GM12878 (cell line): ENCODE results near the gene PLEKHA5. TPM values are rescaled to one million over a fixed set of nuclear protein-coding genes. Genes with fewer than 3 reads are reported as not detected.

Experiments
- ATAC-seq: fragments of 200-7000 bp; cut with Tn5 transposase; 3 replicates; pipeline ENCODE4 v1.9.1; 2020; ENCODE audit warnings: mild to moderate bottlenecking, moderate library complexity
- BruUV-seq: library from RNA; stranded (reverse); fragments of 400-500 nt; replicated peaks from 2 replicates; lab custom pipeline; 2021; lab: Mats Ljungman, UMichigan
- CTCF ChIA-PET: fragments of 300-600 bp; sonication (Branson Sonifier 250); formaldehyde crosslinking; extraction: SDS; loops from one replicate; lab custom pipeline; 2021; ENCODE audit warnings: inconsistent platforms; lab: Yijun Ruan, JAX
- POLR2A ChIA-PET: fragments of 350-600 bp; formaldehyde crosslinking; extraction: SDS; loops from one replicate; lab custom pipeline; 2021; ENCODE audit warnings: inconsistent platforms; lab: Charles Lee
- RAD21 ChIA-PET: fragments of 300-600 bp; sonication (Branson Sonifier 250); formaldehyde crosslinking; loops from one replicate; lab custom pipeline; 2023; ENCODE audit warnings: antibody characterized with exemption; ENCODE audit not compliant: unreplicated experiment; lab: Charles Lee
- SMC1A ChIA-PET: fragments of 300-600 bp; sonication (Branson Sonifier 250); formaldehyde crosslinking; loops from one replicate; lab custom pipeline; 2023; ENCODE audit not compliant: unreplicated experiment, uncharacterized antibody; lab: Charles Lee
- DNase-seq: peaks from one replicate; pipeline ENCODE4 v3.0.0-alpha.2; 2011; ENCODE audit warnings: low read depth, low spot score
- FAIRE-seq: peaks from 3 replicates; lab custom pipeline; 2011; peaks lifted over from hg19 to GRCh38; lab: Jason Lieb, UNC
- H2AFZ ChIP-seq: 2 replicates; pipeline ENCODE4 v1.6.0; 2011; ENCODE audit warnings: low read depth, low read length, control low read depth; ENCODE audit not compliant: control insufficient read depth
- H3K27ac ChIP-seq: 2 replicates; pipeline ENCODE4 v1.5.1; 2011; ENCODE audit warnings: control low read depth; ENCODE audit not compliant: control insufficient read depth, insufficient read depth
- H3K27me3 ChIP-seq, 2 experiments: replicated peaks in 1 of 2; 2 replicates each; pipeline versions ENCODE4 v1.6.0 to v1.6.1; 2011; ENCODE audit warnings: low read length in 1 of 2; ENCODE audit not compliant: control insufficient read depth in 2 of 2, insufficient read depth in 2 of 2
- H3K36me3 ChIP-seq, 2 experiments: 2 replicates each; pipeline ENCODE4 v1.5.1; 2011; ENCODE audit warnings: low read length in 1 of 2; ENCODE audit not compliant: control insufficient read depth in 2 of 2, insufficient read depth in 2 of 2
- H3K4me1 ChIP-seq: 2 replicates; pipeline ENCODE4 v1.6.1; 2011; ENCODE audit warnings: mild to moderate bottlenecking, low read length, moderate library complexity, mixed read lengths; ENCODE audit not compliant: control insufficient read depth, insufficient read depth
- H3K4me2 ChIP-seq: 2 replicates; pipeline ENCODE4 v1.6.0; 2011; ENCODE audit warnings: control low read depth; ENCODE audit not compliant: control insufficient read depth, insufficient read depth
- H3K4me3 ChIP-seq: fragments of 200-600 bp; sonication (generic); 2 replicates; pipeline ENCODE4 v1.5.1; 2016
- H3K79me2 ChIP-seq: 2 replicates; pipeline ENCODE4 v1.6.0; 2011; ENCODE audit warnings: low read length; ENCODE audit not compliant: control insufficient read depth, insufficient read depth
- H3K9ac ChIP-seq: 2 replicates; pipeline ENCODE4 v1.8.0; 2011; ENCODE audit warnings: low read length, control low read depth, mixed read lengths; ENCODE audit not compliant: control insufficient read depth, insufficient read depth
- H3K9me3 ChIP-seq: replicated peaks from 3 replicates; pipeline ENCODE4 v1.5.1; 2011; ENCODE audit warnings: mild to moderate bottlenecking, low read length; ENCODE audit not compliant: control insufficient read depth, insufficient read depth
- H4K20me1 ChIP-seq: 2 replicates; pipeline ENCODE4 v1.6.0; 2011; ENCODE audit not compliant: control insufficient read depth, insufficient read depth
- BHLHE40 ChIP-seq, 2 experiments: fragments of 450-650 bp in 1 of 2; IDR thresholded peaks; 2 replicates each; pipeline ENCODE4 v1.6.1; 2011 to 2017; ENCODE audit warnings: low read depth in 2 of 2, borderline replicate concordance in 1 of 2, improper control_type of control experiment in 1 of 2, low read length in 1 of 2, mild to moderate bottlenecking in 1 of 2
- CHD1 ChIP-seq: IDR thresholded peaks from 2 replicates; pipeline ENCODE4 v1.6.1; 2012; ENCODE audit warnings: low read depth, low read length, improper control_type of control experiment
- IRF5 ChIP-seq: fragments of 450-650 bp; IDR thresholded peaks from 2 replicates; pipeline ENCODE4 v1.6.1; 2017; ENCODE audit warnings: borderline replicate concordance
- KAT2A ChIP-seq: conservative IDR thresholded peaks from 2 replicates; pipeline ENCODE4 v1.6.1; 2011; ENCODE audit warnings: low read depth, low read length; ENCODE audit not compliant: control insufficient read depth
- MTA2 ChIP-seq: fragments of 450-650 bp; IDR thresholded peaks from 2 replicates; pipeline ENCODE4 v1.6.1; 2016; ENCODE audit warnings: low read depth, mild to moderate bottlenecking, moderate library complexity
- MYC ChIP-seq: IDR thresholded peaks from 2 replicates; pipeline ENCODE4 v1.6.1; 2011; ENCODE audit warnings: mild to moderate bottlenecking, low read length, moderate library complexity, inconsistent platforms; ENCODE audit not compliant: insufficient read depth, insufficient replicate concordance, insufficient read length, severe bottlenecking
- NFIC ChIP-seq: IDR thresholded peaks from 2 replicates; pipeline ENCODE4 v1.6.1; 2012; ENCODE audit warnings: low read depth, mild to moderate bottlenecking, inconsistent platforms, low read length, moderate library complexity
- NR2C2 ChIP-seq: IDR thresholded peaks from 2 replicates; pipeline ENCODE4 v1.6.1; 2011; ENCODE audit warnings: borderline replicate concordance, low read depth; ENCODE audit not compliant: control insufficient read depth, insufficient read length
- PML ChIP-seq: IDR thresholded peaks from 2 replicates; pipeline ENCODE4 v1.6.1; 2012; ENCODE audit warnings: low read length, inconsistent platforms
- POLR2AphosphoS5 ChIP-seq: IDR thresholded peaks from 2 replicates; pipeline ENCODE4 v1.6.1; 2011; ENCODE audit warnings: mild to moderate bottlenecking, low read length, inconsistent platforms
- RFX5 ChIP-seq: IDR thresholded peaks from 2 replicates; pipeline ENCODE4 v1.6.1; 2011; ENCODE audit warnings: low read depth, low read length, improper control_type of control experiment
- SIX5 ChIP-seq: IDR thresholded peaks from 2 replicates; pipeline ENCODE4 v1.6.1; 2011; ENCODE audit warnings: mild to moderate bottlenecking, low read depth, low read length, moderate library complexity; ENCODE audit not compliant: severe bottlenecking
- TAF1 ChIP-seq: IDR thresholded peaks from 2 replicates; pipeline ENCODE4 v1.6.1; 2011; ENCODE audit warnings: mild to moderate bottlenecking, low read depth, low read length, borderline replicate concordance
- TCF3 ChIP-seq: IDR thresholded peaks from 2 replicates; pipeline ENCODE4 v1.6.1; 2012; ENCODE audit warnings: low read depth, mild to moderate bottlenecking, low read length, borderline replicate concordance; ENCODE audit not compliant: insufficient read depth
- YBX1 ChIP-seq: fragments of 450-650 bp; IDR thresholded peaks from 2 replicates; pipeline ENCODE4 v1.6.1; 2016; ENCODE audit warnings: antibody characterized with exemption
- YY1 ChIP-seq: IDR thresholded peaks from 2 replicates; pipeline ENCODE4 v1.6.1; 2011; ENCODE audit warnings: low read depth, mild to moderate bottlenecking, low read length
- WGBS: methylation state at CpG from one replicate; pipeline ENCODE4 v1.1.6; 2016; ENCODE audit warnings: low lambda C conversion rate; ENCODE audit not compliant: insufficient replicate concordance, insufficient coverage; ENCODE audit errors: missing lambda C conversion rate; 5-methylcytosine and 5-hydroxymethylcytosine counted together
- in situ Hi-C: fragments of 300-500 bp; cut with MboI; formaldehyde crosslinking; loops from 9 replicates; pipeline ENCODE4 v1.14.3; 2018; ENCODE audit warnings: mixed read lengths
- intact Hi-C: fragments of 100-400 bp; cut with micrococcal nuclease; formaldehyde crosslinking; loops from one replicate; pipeline ENCODE4 v1.14.2; 2022; ENCODE audit not compliant: unreplicated experiment
- polyA plus RNA-seq, 11 experiments: library from polyadenylated mRNA; depleted of rRNA in 4 of 11; unstranded in 6 of 11; stranded (reverse) in 5 of 11; fragments of >200 nt; fragmentation: Nextera tagmentation in 4 of 11; fragmentation: Illumina TruSeq in 1 of 11; extraction: Ambion mirVana in 4 of 11; extraction: Trizol in 1 of 11; gene quantifications; 1 replicate in 1 of 11; 2 replicates in 10 of 11; pipeline versions ENCODE4 v1.2.1 to v1.2.3, GENCODE V29; 2011 to 2016; ENCODE audit warnings: inconsistent platforms in 2 of 11, missing spikeins in 2 of 11, low read depth in 1 of 11
- total RNA-seq, 4 experiments: library from RNA; depleted of rRNA in 3 of 4; stranded (reverse); fragments of >200 nt in 3 of 4; fragmentation: Illumina TruSeq in 1 of 4; extraction: Trizol in 1 of 4; gene quantifications; 2 replicates each; pipeline versions ENCODE4 v1.2.1 to v1.2.3, GENCODE V29; 2013 to 2021
- TF ChIP-seq, protein P1 (sequence below): fragments of 450-650 bp; IDR thresholded peaks from 2 replicates; pipeline ENCODE4 v1.6.1; 2017; ENCODE audit warnings: mild to moderate bottlenecking, moderate library complexity
- TF ChIP-seq, protein P2 (sequence below): fragments of 450-650 bp; IDR thresholded peaks from 2 replicates; pipeline ENCODE4 v1.6.1; 2017; ENCODE audit warnings: mild to moderate bottlenecking, low read depth, inconsistent platforms; ENCODE audit not compliant: poor library complexity, severe bottlenecking

PLEKHA5 gene
- total and polyA plus RNA-seq, 10 of the 15 experiments (the other 5 are each of a cell fraction or from before 2014, with no cell fraction given): 0.09 to 0.33 (median 0.18) TPM; not detected in 3

DNA sequence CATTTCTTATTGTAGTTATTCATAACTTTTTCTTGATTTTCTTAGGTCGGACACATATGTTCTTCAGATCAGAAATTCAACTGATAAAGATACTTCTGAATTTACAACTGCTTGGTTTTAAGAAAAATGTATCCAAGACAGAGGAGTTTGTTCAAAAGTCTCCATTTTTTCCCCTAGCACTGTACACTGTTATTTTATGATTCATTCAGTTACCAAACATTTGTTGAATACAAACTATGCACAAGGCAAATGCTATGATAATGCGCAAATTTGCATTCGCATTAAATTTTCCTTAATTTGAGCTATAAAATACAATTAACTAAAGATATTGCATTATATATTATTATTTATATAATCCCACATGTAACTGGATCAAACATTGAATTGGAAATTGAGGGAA, 10.1 kb upstream of the PLEKHA5 start:
- no peak for TF ChIP-seq MYC
- no peak for TF ChIP-seq CHD1
- no peak for TF ChIP-seq PML
- no peak for TF ChIP-seq SIX5
- TF ChIP-seq, protein P1, sequence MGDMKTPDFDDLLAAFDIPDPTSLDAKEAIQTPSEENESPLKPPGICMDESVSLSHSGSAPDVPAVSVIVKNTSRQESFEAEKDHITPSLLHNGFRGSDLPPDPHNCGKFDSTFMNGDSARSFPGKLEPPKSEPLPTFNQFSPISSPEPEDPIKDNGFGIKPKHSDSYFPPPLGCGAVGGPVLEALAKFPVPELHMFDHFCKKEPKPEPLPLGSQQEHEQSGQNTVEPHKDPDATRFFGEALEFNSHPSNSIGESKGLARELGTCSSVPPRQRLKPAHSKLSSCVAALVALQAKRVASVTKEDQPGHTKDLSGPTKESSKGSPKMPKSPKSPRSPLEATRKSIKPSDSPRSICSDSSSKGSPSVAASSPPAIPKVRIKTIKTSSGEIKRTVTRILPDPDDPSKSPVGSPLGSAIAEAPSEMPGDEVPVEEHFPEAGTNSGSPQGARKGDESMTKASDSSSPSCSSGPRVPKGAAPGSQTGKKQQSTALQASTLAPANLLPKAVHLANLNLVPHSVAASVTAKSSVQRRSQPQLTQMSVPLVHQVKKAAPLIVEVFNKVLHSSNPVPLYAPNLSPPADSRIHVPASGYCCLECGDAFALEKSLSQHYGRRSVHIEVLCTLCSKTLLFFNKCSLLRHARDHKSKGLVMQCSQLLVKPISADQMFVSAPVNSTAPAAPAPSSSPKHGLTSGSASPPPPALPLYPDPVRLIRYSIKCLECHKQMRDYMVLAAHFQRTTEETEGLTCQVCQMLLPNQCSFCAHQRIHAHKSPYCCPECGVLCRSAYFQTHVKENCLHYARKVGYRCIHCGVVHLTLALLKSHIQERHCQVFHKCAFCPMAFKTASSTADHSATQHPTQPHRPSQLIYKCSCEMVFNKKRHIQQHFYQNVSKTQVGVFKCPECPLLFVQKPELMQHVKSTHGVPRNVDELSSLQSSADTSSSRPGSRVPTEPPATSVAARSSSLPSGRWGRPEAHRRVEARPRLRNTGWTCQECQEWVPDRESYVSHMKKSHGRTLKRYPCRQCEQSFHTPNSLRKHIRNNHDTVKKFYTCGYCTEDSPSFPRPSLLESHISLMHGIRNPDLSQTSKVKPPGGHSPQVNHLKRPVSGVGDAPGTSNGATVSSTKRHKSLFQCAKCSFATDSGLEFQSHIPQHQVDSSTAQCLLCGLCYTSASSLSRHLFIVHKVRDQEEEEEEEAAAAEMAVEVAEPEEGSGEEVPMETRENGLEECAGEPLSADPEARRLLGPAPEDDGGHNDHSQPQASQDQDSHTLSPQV: no peak
- TF ChIP-seq TAF1: no peak
- TF ChIP-seq RFX5: no peak
- TF ChIP-seq POLR2AphosphoS5: no peak
- TF ChIP-seq, protein P2, sequence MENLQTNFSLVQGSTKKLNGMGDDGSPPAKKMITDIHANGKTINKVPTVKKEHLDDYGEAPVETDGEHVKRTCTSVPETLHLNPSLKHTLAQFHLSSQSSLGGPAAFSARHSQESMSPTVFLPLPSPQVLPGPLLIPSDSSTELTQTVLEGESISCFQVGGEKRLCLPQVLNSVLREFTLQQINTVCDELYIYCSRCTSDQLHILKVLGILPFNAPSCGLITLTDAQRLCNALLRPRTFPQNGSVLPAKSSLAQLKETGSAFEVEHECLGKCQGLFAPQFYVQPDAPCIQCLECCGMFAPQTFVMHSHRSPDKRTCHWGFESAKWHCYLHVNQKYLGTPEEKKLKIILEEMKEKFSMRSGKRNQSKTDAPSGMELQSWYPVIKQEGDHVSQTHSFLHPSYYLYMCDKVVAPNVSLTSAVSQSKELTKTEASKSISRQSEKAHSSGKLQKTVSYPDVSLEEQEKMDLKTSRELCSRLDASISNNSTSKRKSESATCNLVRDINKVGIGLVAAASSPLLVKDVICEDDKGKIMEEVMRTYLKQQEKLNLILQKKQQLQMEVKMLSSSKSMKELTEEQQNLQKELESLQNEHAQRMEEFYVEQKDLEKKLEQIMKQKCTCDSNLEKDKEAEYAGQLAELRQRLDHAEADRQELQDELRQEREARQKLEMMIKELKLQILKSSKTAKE: no peak
- TF ChIP-seq YY1: no peak
- no peak for TF ChIP-seq BHLHE40 (IDR thresholded peaks at IDR 0.05; ENCODE audit: borderline replicate concordance in 1 of 2, low read depth in 2 of 2, low read length in 1 of 2)
- no peak for TF ChIP-seq MTA2
- no peak for TF ChIP-seq TCF3
- TF ChIP-seq YBX1: no peak
- TF ChIP-seq KAT2A: no peak
- TF ChIP-seq IRF5: no peak
- TF ChIP-seq NR2C2: no peak
- TF ChIP-seq NFIC: no peak
- in situ Hi-C loops (no loop called here), intact Hi-C loops (no loop called here)
- no peak for DNase-seq
- Histone ChIP-seq H3K9me3 (no peaks in the 10 kb centered on the region), H3K27ac (no peak overlapping the region), H3K4me2 (no peak overlapping the region), H3K4me3 (no peak overlapping the region), H3K79me2 (no peaks in the 10 kb centered on the region), H3K27me3 (no peaks in the 10 kb centered on the region), H4K20me1 (no peaks in the 10 kb centered on the region), H2AFZ (no peak overlapping the region), H3K4me1 (no peaks in the 10 kb centered on the region), H3K36me3 (no peaks in the 10 kb centered on the region), H3K9ac (no peak overlapping the region)
- ChIA-PET POLR2A (no interaction called here), SMC1A (interaction anchor here (1.4 kb wide), 1 partner anchor 9 kb away, joined by 5 read pairs; no protein-coding TSS in a partner anchor), CTCF (no interaction called here), RAD21 (no interaction called here)
- ATAC-seq: no peak
- no peak for FAIRE-seq
- no TSS peak for BruUV-seq
- 63% methylated on average over 3 of the region's 3 CpGs for WGBS
